ENCODE results near the gene ZFAND2A.
"Not testable (repeated sequence)": the region's sequence is repeated elsewhere in the genome, so short reads cannot be mapped to it uniquely, and the experiment has no call there.

The ZFAND2A gene

DNA sequence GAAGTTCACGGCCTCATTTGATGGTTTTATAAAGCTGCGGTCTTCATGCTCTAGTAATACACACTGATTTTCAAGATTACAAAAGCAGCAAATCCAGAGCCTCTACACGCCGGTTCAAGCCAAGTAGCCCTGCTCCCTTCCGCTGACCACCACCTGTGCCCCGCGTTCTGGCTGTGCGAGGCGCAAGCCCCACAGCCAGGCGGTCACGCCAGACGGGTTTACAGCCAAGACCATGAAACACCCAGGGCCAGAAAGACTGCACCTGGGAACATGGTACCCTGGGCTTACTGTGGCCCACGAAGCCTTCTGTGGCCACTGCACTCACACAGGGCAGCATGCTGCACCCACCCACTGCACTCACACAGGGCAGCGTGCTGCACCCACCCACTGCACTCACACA, 38.5 kb downstream of the ZFAND2A start:
- no peak for TF ChIP-seq SP1 (IDR thresholded peaks at IDR 0.05)
- no peak for TF ChIP-seq FOXM1 (IDR thresholded peaks at IDR 0.05; ENCODE audit: borderline replicate concordance)
- no peak for TF ChIP-seq ZNF384 (IDR thresholded peaks at IDR 0.05)
- no peak for TF ChIP-seq BHLHE40 (IDR thresholded peaks at IDR 0.05; ENCODE audit: borderline replicate concordance)
- TF ChIP-seq FOXK2 (IDR thresholded peaks at IDR 0.05) = no peak
- no peak for TF ChIP-seq LEF1 (IDR thresholded peaks at IDR 0.05; ENCODE audit: borderline replicate concordance)
- TF ChIP-seq ELF4 (IDR thresholded peaks at IDR 0.05) = no peak
- no peak for TF ChIP-seq HDGF (IDR thresholded peaks at IDR 0.05; ENCODE audit: borderline replicate concordance)
- no peak for TF ChIP-seq ARNT (IDR thresholded peaks at IDR 0.05)
- TF ChIP-seq, protein P1, sequence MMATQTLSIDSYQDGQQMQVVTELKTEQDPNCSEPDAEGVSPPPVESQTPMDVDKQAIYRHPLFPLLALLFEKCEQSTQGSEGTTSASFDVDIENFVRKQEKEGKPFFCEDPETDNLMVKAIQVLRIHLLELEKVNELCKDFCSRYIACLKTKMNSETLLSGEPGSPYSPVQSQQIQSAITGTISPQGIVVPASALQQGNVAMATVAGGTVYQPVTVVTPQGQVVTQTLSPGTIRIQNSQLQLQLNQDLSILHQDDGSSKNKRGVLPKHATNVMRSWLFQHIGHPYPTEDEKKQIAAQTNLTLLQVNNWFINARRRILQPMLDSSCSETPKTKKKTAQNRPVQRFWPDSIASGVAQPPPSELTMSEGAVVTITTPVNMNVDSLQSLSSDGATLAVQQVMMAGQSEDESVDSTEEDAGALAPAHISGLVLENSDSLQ (IDR thresholded peaks at IDR 0.05) = no peak
- TF ChIP-seq FOXA1 (IDR thresholded peaks at IDR 0.05) = no peak
- TF ChIP-seq SUZ12 (IDR thresholded peaks at IDR 0.05) = no peak
- no peak for TF ChIP-seq CTBP1 (IDR thresholded peaks at IDR 0.05; ENCODE audit: borderline replicate concordance)
- TF ChIP-seq TARDBP (IDR thresholded peaks at IDR 0.05) = no peak
- no peak for TF ChIP-seq NFRKB (IDR thresholded peaks at IDR 0.05)
- TF ChIP-seq L3MBTL2 (conservative IDR thresholded peaks at IDR 0.05) = no peak
- no peak for DNase-seq (ENCODE audit: extremely low spot score)
- ChIA-PET CTCF (no interaction called here), POLR2A (no interaction called here)

DNA sequence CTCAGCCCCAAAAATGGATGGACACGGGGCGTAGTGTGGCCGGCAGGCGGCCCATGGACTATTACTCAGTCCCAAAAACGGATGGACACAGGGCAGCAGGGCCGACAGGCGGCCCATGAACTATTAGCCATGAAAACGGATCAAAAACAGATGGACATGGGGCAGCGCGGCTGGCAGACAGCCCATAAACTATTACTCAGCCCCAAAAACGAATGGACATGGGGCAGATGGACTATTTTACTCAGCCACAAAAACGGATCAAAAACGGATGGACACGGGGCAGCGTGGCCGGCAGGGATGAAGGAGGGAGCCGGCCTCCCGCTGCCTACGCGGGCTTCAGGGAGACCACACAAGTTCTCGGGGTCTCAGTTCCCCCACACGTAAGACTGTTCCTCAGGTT, 39.2 kb downstream of the ZFAND2A start:
- POLR2A ChIA-PET = no interaction called here
- TF ChIP-seq NFRKB (IDR thresholded peaks at IDR 0.05) (no peak), TARDBP (IDR thresholded peaks at IDR 0.05) (no peak), SUZ12 (IDR thresholded peaks at IDR 0.05) (no peak), FOXM1 (IDR thresholded peaks at IDR 0.05; ENCODE audit: borderline replicate concordance) (no peak), L3MBTL2 (conservative IDR thresholded peaks at IDR 0.05) (no peak)
- CTCF ChIA-PET = no interaction called here
- no peak for DNase-seq (ENCODE audit: extremely low spot score)

DNA sequence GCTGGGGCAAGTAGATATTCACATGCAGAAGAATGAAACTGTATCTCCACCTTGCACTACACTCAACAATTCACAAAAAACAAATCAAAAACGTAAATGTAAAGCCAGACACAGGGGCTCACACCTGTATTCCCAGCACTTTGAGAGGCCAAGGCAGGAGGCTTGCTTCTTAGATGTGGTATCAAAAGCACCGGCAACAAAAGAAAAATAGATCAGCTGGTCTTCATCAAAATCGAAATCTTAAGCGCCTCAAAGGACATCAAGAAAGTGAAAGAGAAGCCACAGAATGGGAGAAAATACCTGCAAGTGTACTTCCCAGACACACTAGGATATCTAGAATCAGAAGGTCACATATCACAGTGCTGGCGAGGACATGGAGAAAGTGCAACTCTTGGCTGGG, 40.8 kb downstream of the ZFAND2A start:
- ChIA-PET CTCF (no interaction called here), POLR2A (no interaction called here)
- no peak for DNase-seq (ENCODE audit: extremely low spot score)
- TF ChIP-seq L3MBTL2 (conservative IDR thresholded peaks at IDR 0.05) = no peak
- no peak for TF ChIP-seq ZNF384 (IDR thresholded peaks at IDR 0.05)
- TF ChIP-seq SUZ12 (IDR thresholded peaks at IDR 0.05) = no peak
- TF ChIP-seq LEF1 (IDR thresholded peaks at IDR 0.05; ENCODE audit: borderline replicate concordance) = no peak

DNA sequence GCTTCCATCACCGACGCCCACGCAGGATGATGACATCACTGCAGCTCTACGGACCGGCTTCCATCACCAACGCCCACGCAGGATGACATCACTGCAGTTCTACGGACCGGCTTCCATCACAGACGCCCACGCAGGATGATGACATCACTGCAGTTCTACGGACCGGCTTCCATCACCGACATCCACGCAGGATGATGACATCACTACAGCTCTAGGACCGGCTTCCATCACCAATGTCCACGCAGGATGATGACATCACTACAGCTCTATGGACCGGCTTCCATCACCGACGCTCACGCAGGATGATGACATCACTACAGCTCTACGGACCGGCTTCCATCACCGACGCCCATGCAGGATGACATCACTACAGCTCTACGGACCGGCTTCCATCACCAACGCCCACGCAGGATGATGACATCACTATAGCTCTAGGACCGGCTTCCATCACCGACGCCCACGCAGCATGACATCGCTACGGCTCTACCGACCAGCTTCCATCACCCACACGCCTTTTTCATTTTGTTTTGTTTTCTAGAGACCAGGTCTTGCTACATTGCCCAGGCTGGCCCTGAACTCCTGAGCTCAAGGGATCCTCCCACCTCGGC, 42.6 kb downstream of the ZFAND2A start:
- no peak for DNase-seq (ENCODE audit: extremely low spot score)
- ChIA-PET POLR2A (no interaction called here), CTCF (no interaction called here)
- TF ChIP-seq ARNT (IDR thresholded peaks at IDR 0.05) (no peak), FOXA1 (IDR thresholded peaks at IDR 0.05) (no peak), FOXM1 (IDR thresholded peaks at IDR 0.05; ENCODE audit: borderline replicate concordance) (no peak), ZNF384 (IDR thresholded peaks at IDR 0.05) (no peak), FOXK2 (IDR thresholded peaks at IDR 0.05) (no peak), HDGF (IDR thresholded peaks at IDR 0.05; ENCODE audit: borderline replicate concordance) (no peak), TARDBP (IDR thresholded peaks at IDR 0.05) (no peak), L3MBTL2 (conservative IDR thresholded peaks at IDR 0.05) (no peak), NFRKB (IDR thresholded peaks at IDR 0.05) (no peak), CTBP1 (IDR thresholded peaks at IDR 0.05; ENCODE audit: borderline replicate concordance) (no peak), LEF1 (IDR thresholded peaks at IDR 0.05; ENCODE audit: borderline replicate concordance) (no peak)
- TF ChIP-seq, protein P1 (IDR thresholded peaks at IDR 0.05) = no peak

DNA sequence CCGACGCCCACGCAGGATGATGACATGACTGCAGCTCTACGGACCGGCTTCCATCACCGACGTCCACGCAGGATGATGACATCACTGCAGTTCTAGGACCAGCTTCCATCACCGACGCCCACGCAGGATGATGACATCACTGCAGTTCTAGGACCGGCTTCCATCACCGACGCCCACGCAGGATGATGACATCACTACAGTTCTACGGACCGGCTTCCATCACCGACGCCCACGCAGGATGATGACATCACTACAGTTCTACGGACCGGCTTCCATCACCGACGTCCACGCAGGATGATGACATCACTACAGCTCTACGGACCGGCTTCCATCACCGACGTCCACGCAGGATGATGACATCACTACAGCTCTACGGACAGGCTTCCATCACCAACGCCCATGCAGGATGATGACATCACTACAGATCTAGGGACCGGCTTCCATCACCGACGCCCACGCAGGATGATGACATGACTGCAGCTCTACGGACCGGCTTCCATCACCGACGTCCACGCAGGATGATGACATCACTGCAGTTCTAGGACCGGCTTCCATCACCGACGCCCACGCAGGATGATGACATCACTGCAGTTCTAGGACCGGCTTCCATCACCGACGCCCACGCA, 43.5 kb downstream of the ZFAND2A start:
- POLR2A ChIA-PET = not testable (repeated sequence)

DNA sequence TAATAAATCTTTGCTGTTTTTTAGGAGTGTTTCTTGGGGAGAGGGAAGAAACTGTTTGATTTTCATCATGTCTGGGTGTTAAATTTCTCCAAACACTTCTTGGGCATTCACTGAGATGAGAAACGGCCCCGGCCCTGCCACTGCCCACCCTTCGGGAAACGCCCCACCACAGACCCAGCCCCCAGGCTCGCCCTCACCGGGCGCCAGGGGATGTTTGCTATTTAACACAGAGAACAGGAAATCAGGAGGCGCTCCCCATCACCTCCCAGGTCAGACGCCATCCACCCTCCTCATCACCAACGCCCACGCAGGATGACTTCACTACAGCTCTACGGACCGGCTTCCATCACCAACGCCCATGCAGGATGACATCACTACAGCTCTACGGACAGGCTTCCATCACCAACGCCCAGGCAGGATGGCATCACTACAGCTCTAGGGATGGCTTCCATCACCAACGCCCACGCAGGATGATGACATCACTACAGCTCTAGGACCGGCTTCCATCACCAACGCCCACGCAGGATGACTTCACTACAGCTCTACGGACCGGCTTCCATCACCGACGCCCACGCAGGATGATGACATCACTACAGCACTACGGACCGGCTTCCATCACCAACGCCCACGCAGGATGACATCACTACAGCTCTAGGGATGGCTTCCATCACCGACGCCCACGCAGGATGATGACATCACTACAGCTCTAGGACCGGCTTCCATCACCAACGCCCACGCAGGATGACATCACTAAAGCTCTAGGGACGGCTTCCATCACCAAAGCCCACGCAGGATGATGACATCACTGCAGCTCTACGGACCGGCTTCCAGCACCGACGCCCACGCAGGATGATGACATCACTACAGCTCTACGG, 44.6 kb downstream of the ZFAND2A start:
- DNase-seq (ENCODE audit: extremely low spot score); POLR2A ChIA-PET: not testable (repeated sequence)
- CTCF ChIA-PET = interaction anchor here (0.6 kb wide), 1 partner anchor 62 kb away, joined by 3 read pairs; no protein-coding TSS in a partner anchor

More for the DNA sequence above, 43.5 kb downstream of the ZFAND2A start:
- DNase-seq (ENCODE audit: extremely low spot score); CTCF ChIA-PET: not testable (repeated sequence)

DNA sequence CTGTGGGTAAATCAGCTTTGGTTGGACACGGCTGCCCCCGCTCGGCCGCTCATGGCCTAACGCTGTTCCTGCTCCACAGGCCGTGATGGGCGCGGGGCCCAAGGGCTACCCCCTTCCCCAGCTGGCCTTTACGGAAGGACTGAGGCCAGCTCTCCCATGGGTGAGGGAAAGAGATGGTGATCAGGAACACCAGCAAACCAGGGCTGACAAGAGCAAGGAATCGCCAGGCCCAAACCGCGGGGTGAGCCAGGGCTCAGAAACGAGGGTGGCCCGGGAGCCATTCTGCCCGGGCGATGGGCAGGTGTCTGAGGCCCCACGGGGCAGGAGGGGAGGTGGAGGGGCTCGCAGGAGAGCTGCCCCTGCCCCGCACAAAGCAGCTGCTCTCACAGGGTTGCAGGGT, 45.5 kb downstream of the ZFAND2A start:
- CTCF ChIA-PET = no interaction called here
- no peak for DNase-seq (ENCODE audit: extremely low spot score)
- POLR2A ChIA-PET = no interaction called here
- TF ChIP-seq L3MBTL2 (conservative IDR thresholded peaks at IDR 0.05) = no peak
- TF ChIP-seq, protein P1 (IDR thresholded peaks at IDR 0.05) = no peak
- TF ChIP-seq BHLHE40 (IDR thresholded peaks at IDR 0.05; ENCODE audit: borderline replicate concordance) = no peak
- TF ChIP-seq TARDBP (IDR thresholded peaks at IDR 0.05) = no peak
- no peak for TF ChIP-seq ZNF384 (IDR thresholded peaks at IDR 0.05)
- no peak for TF ChIP-seq HDGF (IDR thresholded peaks at IDR 0.05; ENCODE audit: borderline replicate concordance)
- TF ChIP-seq CTBP1 (IDR thresholded peaks at IDR 0.05; ENCODE audit: borderline replicate concordance) = no peak

Measured in HEK293T (cell line).